Natural killer cell treated with Interleukin-12 subunit alpha and Interleukin-12 subunit beta and Interleukin-15 and Interleukin-18, amount 100 ng/mL, for 72 hours (primary cell): Measurements from ENCODE around the gene GARIN5B. TPM values are rescaled to one million over a fixed set of nuclear protein-coding genes. Genes with fewer than 3 reads are reported as not detected.

Source experiments
- ATAC-seq, 2 donors: fragments of 150-1000 bp; cut with Tn5 transposase in 1 of 2; sonication (Bioruptor Pico), chemical (Tn5 transposase) in 1 of 2; 2 replicates each; pipeline ENCODE4 v1.10.0; 2021
- DNase-seq: peaks from one replicate; pipeline ENCODE4 v3.0.0; 2022; ENCODE audit warnings: low spot score
- H3K27ac Mint-ChIP-seq, 2 donors: 1 replicate in 1 of 2; 2 replicates in 1 of 2; pipeline ENCODE4 v1.8.0; 2022; ENCODE audit warnings: mixed read lengths in 2 of 2, mild to moderate bottlenecking in 1 of 2, moderate library complexity in 1 of 2
- H3K27me3 Mint-ChIP-seq, 2 donors: 1 replicate in 1 of 2; 2 replicates in 1 of 2; pipeline ENCODE4 v1.8.0; 2022; ENCODE audit warnings: mixed read lengths in 2 of 2
- H3K36me3 Mint-ChIP-seq: one replicate; pipeline ENCODE4 v1.8.0; 2022; ENCODE audit warnings: mixed read lengths
- H3K4me1 Mint-ChIP-seq, 2 donors: 1 replicate in 1 of 2; 2 replicates in 1 of 2; pipeline ENCODE4 v1.8.0; 2022; ENCODE audit warnings: low read depth in 2 of 2, mixed read lengths in 2 of 2, mild to moderate bottlenecking in 1 of 2
- H3K4me3 Mint-ChIP-seq: one replicate; pipeline ENCODE4 v1.8.0; 2022; ENCODE audit warnings: mixed read lengths
- H3K9me3 Mint-ChIP-seq: 2 replicates; pipeline ENCODE4 v1.8.0; 2022; ENCODE audit warnings: mixed read lengths
- total RNA-seq, 2 donors: library from RNA; stranded (reverse); gene quantifications; one replicate each; pipeline ENCODE4 v1.2.3, GENCODE V29; 2022

Gene GARIN5B
- total RNA-seq, 2 donors from 2014 or later, result not detected

DNA sequence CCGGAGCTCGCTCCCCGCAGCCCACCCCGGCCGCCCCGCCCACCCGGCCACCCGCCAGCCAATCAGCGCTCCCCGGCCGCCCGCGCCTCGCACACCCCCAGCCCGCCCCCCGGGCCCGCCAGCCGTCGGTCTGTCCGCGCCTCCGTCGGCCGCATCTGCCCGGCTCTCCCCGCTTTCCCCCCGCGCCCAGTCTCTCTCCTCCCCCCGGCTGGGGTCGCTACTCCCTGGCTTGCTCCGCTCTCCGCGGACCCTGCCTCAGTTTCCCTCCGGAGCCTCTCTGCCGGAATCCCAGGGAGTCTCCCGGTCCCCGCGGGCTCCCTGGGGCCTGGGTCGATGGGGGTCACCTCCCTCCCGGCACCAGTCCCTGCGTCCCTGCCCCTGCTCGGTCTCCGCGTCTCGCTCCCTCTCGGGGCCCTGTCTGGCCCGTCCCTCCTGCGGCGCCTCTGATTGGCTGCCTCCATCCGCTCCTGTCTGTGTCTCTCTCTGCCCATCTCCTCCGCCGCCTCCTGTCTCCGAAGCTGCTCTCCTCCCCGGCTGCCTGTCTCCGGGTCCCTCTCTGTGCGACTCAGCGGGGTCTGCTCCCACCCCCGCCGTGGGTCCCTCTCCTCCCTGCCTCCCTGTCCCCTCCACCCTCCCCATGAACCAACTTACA lies 6.7 kb upstream of the GARIN5B start:
- DNase-seq (no peak), ATAC-seq (peak; percentile 54 to 73)
- H3K4me1 Mint-ChIP-seq, result peaks cover 0 to 8% of the 10 kb centered on the region in 2 donors

DNA sequence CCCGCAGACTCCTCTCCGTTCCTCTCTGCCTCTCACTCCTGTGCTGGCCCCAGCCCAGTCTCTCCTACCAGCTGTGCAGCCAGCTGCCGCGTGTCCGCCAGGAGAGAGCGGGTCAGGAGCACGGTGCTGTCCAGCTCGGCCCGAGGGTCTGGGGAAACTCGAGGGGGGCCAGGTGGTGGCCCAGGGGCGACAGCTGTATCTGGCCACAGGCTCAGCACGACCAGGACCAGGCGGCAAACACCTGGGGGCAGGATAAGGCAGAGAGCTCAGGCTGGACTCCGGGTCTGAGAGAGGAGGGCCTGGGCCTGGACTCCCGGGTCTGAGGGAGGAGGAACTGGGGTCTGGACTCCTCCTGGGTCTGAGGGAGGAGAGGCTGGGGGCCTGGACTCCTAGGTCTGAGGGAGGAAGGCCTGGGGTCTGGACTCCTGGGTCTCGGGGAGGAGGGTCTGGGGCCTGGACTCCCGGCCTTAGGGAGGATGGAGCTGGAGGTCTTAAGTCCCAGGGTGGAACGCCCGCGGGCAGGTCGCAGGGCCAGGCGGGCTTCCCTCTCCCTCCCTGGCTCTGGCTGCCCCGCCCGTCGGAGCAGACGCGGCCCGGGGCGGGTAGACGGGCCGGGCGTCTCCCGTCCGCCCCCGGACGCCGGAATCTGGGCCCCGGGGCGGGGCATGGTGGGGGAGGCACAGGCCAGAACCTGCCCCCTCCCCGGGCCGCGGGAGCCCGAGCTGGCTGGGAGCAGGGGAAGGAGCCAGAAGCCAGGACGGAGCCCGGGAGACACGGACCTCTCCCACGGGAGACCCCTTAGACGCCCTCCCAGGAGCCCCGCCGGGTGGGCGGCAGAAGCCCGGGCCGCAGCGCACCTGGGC lies 5.9 kb upstream of the GARIN5B start:
- DNase-seq, result no peak
- Mint-ChIP-seq H3K9me3 (no peaks in the 10 kb centered on the region), H3K27ac (no peak overlapping the region), H3K36me3 (no peaks in the 10 kb centered on the region), H3K27me3 (peaks cover 24 to 32% of the 10 kb centered on the region in 2 donors), H3K4me3 (no peak overlapping the region), H3K4me1 (peaks cover 0 to 8% of the 10 kb centered on the region in 2 donors)
- ATAC-seq, result peak; percentile 43 to 61

More for the DNA sequence above, 6.7 kb upstream of the GARIN5B start:
- Mint-ChIP-seq H3K36me3 (no peaks in the 10 kb centered on the region), H3K4me3 (peak overlapping the region; percentile 83), H3K9me3 (no peaks in the 10 kb centered on the region), H3K27ac (no peak overlapping the region), H3K27me3 (peaks cover 25 to 35% of the 10 kb centered on the region in 2 donors)

DNA sequence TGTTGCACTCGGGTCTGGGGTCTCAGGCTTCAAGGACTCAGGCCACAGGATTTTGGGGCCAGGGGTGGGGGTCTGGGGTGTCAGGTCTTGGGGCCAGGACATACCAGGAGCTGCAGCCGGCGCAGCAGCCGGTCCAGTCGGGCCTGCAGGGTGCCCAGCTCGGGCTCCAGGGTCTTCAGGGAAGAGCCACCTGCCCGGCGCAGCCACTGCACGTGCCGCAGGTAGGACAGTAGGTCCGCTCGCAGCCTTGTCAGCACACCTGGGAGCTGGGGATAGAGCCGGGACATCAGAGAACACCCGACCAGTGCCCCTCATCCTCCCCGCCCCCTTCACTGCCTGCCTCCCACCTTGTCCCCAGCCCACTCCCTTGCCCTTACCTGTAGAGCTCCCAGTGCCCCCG lies 5.0 kb upstream of the GARIN5B start:
- no peak for ATAC-seq
- H3K4me1 Mint-ChIP-seq, result peaks cover 0 to 4% of the 10 kb centered on the region in 2 donors
- H3K4me3 Mint-ChIP-seq, result no peak overlapping the region
- H3K27ac Mint-ChIP-seq, result no peak overlapping the region
- H3K9me3 Mint-ChIP-seq, result no peaks in the 10 kb centered on the region
- H3K27me3 Mint-ChIP-seq, result peaks cover 20 to 27% of the 10 kb centered on the region in 2 donors
- no peak for DNase-seq
- no peaks in the 10 kb centered on the region for H3K36me3 Mint-ChIP-seq

DNA sequence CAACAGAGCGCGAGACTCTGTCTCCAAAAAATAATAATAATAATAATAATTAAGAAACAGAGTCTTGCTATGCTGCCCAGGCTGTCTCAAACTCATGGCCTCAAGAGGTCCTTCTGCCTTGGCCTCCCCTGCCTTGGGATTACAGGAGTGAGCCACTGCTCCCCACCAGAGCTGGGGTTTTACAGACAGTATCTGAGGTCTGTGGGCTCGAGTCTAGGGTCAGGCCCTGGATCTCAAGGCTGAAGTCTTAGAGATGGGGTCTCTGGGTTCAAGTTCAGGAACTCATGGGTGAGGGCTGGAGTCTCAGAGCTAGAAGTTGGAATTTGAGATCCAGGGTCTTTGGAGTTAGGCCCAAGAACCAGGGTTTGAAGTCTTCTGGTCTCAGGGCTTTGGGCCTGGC lies 3.7 kb upstream of the GARIN5B start:
- Mint-ChIP-seq H3K9me3 (no peaks in the 10 kb centered on the region), H3K27me3 (peaks cover 15 to 20% of the 10 kb centered on the region in 2 donors), H3K4me1 (peaks cover 0 to 4% of the 10 kb centered on the region in 2 donors), H3K36me3 (no peaks in the 10 kb centered on the region), H3K4me3 (no peak overlapping the region), H3K27ac (no peak overlapping the region)
- ATAC-seq (no peak), DNase-seq (no peak)

DNA sequence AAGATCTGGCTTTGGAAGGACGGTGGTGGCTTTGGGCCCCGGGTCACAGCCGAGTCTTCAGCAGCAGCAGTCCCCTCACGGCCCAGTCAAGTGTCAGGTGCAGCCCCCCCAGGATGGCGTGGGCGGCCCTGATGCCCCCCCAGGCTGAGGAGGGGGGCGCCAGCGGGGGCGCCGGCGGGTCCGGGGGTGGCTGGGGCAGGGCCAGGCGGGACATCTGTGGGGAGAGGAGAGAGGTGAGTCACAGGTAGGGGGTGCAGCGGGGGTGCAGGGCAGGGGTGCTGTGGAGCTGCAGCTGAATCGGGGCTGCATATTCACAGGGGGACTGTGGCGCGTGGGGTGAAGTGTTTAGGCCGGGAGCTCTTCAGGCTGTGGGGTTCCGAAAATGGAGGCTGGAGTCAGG lies 2.9 kb upstream of the GARIN5B start:
- Mint-ChIP-seq H3K27ac (no peak overlapping the region), H3K36me3 (no peaks in the 10 kb centered on the region), H3K27me3 (peaks cover 13 to 14% of the 10 kb centered on the region in 2 donors), H3K9me3 (no peaks in the 10 kb centered on the region), H3K4me3 (no peak overlapping the region), H3K4me1 (peaks cover 0 to 4% of the 10 kb centered on the region in 2 donors)
- DNase-seq (no peak), ATAC-seq (no peak)

DNA sequence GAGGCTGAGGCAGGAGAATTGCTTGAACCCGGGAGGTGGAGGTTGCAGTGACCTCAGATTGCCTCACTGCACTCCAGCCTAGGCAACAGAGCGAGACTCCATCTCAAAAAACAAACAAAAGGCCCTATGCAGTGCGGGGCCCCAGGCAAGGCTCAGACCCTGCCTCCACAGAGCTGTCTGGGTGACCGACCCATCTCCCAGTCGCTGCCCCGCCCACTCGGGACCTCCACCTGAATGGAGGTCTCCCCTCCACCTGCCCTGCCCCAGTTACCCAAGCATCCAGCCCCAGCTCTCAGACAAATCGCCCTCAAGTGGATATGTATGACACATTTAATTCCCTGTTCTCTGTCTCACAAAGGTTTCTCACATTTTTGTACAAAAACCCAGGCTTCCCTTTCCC lies 2.2 kb upstream of the GARIN5B start:
- no peak overlapping the region for H3K4me3 Mint-ChIP-seq
- ATAC-seq (no peak), DNase-seq (no peak)
- H3K27me3 Mint-ChIP-seq, result peaks cover 6 to 7% of the 10 kb centered on the region in 2 donors
- no peak overlapping the region for H3K27ac Mint-ChIP-seq
- H3K4me1 Mint-ChIP-seq, result peaks cover 0 to 4% of the 10 kb centered on the region in 2 donors
- no peaks in the 10 kb centered on the region for H3K36me3 Mint-ChIP-seq
- H3K9me3 Mint-ChIP-seq, result no peaks in the 10 kb centered on the region

DNA sequence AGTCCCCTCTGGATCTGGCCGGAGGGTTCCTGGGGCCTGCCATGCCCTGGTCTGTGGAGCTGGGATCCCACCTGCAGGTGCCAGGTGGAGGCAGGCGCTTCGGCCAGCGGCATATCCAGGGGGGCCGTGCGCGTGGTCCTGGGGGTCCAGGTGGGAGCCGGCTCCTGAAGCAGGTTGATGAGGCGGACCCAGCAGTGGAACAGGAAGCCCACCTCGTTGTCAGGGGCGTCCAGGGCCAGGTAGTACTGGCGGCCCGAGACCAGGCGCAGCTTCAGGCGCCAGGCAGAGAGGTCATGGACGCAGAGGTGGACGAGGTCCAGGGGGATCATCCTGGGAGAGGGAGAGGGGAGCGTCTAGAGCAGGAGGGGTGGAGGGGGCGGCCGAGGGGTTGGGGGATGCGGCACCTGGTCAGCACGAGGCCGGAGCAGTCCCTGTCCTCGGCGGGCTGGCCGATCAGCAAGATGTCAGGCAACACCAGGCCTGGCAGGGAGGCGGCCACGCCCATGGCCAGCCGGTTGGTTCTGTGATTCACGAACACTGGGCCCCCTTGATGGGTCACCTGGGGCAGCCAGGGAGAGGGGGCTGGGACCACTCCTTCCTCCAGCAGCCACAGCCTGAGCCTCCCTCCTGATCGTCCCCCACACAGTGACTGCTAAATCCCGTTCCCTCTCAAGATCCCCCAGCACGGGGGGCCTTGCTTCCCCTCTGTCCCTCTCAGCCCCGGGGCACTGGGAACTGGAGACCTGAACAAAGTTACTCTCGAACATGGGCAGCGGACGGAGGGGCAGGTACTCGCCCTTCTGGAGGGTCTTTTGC lies 678 bp downstream of the GARIN5B start:
- no peak overlapping the region for H3K27ac Mint-ChIP-seq
- H3K36me3 Mint-ChIP-seq, result no peaks in the 10 kb centered on the region
- H3K27me3 Mint-ChIP-seq, result peaks cover 1 to 4% of the 10 kb centered on the region in 2 donors
- ATAC-seq, result no peak
- H3K9me3 Mint-ChIP-seq, result no peaks in the 10 kb centered on the region
- no peaks in the 10 kb centered on the region for H3K4me1 Mint-ChIP-seq
- no peak for DNase-seq
- no peak overlapping the region for H3K4me3 Mint-ChIP-seq

DNA sequence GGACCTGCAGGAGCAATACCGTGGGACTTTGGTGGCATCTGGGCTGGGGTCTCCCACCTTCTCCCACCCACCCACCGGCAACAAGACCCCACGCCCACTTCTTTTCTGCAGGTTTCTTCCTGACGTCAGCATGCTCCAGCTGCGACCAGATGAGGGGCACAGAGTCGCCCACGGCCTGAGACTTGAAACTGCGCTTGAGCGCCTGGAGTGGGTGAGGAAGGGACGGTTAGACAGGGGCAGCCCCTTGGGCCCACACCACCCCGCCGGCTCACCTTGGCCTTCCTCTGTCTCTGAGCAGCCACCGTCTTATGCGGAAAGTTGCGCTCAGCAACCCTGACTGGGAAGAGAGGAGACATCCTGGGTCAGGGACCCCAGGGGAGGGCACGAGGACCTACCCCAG lies 2.2 kb downstream of the GARIN5B start:
- Mint-ChIP-seq H3K9me3 (no peaks in the 10 kb centered on the region), H3K27me3 (peaks cover 6 to 9% of the 10 kb centered on the region in 2 donors), H3K27ac (no peak overlapping the region), H3K4me3 (no peak overlapping the region), H3K36me3 (no peaks in the 10 kb centered on the region), H3K4me1 (no peaks in the 10 kb centered on the region)
- DNase-seq, result no peak
- ATAC-seq, result no peak

DNA sequence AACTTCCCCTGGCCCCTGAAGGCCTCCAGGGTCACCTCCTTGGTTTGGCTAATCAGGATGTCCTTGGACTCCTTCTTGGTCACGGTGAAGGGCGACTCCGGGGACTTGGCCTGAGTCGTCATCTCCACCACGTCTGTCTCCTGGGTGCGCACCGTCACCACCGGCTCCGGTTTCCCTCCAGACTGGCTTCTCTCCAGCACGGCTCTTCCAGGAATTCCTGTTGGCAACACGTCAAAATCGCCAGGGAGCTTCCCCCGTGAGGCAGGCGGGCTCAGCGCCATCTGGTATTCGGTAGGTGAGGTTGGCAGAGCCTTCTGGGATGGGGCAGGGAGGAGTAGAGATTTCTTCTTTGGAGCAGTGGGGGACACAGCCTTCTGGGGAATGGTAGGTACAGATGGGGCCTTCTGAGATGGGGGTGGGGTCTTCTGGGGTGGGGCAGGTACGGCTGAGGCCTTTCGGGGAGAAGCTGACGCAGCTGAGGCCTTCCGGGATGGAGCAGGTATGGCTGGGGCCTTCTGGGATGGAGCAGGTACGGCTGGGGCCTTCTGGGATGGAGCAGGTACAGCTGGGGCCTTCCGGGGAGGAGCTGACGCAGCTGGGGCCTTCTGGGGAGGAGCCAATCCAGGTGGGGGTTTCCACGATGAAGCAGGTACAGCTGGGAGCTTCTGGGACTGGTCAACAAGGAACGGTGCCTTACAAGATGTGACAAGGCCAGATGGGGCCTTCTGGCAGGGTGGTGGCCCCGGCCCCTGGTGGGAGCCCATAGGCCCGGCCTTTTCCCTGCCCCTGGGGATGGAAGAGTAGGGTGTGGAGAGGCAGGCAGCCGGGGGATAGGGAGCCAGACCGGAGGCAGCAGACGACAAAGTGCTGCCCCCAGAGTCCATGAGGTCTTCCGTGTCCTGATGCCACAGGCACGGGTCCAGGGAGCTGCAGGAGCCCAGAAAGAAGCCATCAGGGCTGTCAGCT lies 3.8 kb downstream of the GARIN5B start:
- DNase-seq (no peak), ATAC-seq (no peak)
- Mint-ChIP-seq H3K9me3 (no peaks in the 10 kb centered on the region), H3K27me3 (peaks cover 6 to 9% of the 10 kb centered on the region in 2 donors), H3K4me1 (no peaks in the 10 kb centered on the region), H3K4me3 (no peak overlapping the region), H3K36me3 (no peaks in the 10 kb centered on the region), H3K27ac (no peak overlapping the region)

DNA sequence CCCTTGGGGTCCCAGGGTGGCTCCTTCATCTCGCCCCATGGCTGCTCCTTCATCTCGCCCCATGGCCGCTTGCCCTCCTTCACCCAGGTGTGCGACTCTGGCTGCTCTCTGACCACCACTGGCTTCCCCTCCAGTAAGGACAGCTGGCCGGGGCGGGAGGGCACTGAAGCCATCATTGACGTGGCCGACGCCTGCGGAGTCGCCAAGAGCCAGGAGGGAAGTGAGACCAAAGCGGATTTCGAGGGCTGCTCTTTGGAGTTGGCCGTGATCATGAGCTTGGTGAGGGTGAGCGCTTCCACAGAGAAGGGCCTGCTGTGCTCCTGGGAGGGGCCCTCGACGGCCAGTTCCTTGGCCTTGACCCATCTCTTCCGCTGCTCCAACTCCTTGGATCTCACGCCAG lies 4.6 kb downstream of the GARIN5B start:
- no peak overlapping the region for H3K27ac Mint-ChIP-seq
- peaks cover under 1 to 2% of the 10 kb centered on the region in 2 donors for H3K4me1 Mint-ChIP-seq
- ATAC-seq (no peak), DNase-seq (no peak)
- peaks cover 6 to 9% of the 10 kb centered on the region in 2 donors for H3K27me3 Mint-ChIP-seq
- no peak overlapping the region for H3K4me3 Mint-ChIP-seq
- H3K9me3 Mint-ChIP-seq, result no peaks in the 10 kb centered on the region
- no peaks in the 10 kb centered on the region for H3K36me3 Mint-ChIP-seq

DNA sequence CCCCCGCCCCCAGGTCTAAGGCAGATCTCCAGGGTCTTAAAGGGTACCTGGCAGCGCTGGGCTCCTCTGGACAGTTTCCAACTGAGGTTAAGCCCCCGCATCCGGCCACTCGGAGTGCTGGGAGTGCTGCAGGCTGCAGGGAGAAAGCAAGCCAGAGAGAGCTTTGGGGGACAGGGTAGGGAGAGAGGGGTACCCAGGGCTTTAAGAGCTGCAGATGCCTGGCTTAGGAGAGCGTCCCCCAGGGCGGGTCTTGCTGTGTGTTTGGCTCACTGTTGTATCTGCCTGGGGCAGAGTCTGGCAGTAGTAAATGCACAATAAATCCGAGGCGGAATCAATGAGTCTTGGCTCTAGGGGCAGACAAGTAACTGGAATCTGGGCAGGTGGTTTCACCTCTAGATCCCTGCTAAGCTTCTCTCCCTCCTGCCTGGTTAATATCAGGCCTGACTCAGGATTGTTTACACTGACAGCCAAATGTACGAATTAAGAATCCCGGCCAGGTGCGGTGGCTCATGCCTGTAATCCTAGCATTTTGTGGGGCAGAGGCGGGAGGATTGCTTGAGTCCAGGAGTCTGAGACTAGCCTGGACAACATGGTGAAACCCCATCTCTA lies 7.7 kb downstream of the GARIN5B start:
- DNase-seq, result no peak
- no peak overlapping the region for H3K27ac Mint-ChIP-seq
- no peak overlapping the region for H3K4me3 Mint-ChIP-seq
- peaks cover 30 to 33% of the 10 kb centered on the region in 2 donors for H3K27me3 Mint-ChIP-seq
- no peaks in the 10 kb centered on the region for H3K36me3 Mint-ChIP-seq
- no peak for ATAC-seq
- H3K9me3 Mint-ChIP-seq, result no peaks in the 10 kb centered on the region
- peaks cover 10 to 24% of the 10 kb centered on the region in 2 donors for H3K4me1 Mint-ChIP-seq

DNA sequence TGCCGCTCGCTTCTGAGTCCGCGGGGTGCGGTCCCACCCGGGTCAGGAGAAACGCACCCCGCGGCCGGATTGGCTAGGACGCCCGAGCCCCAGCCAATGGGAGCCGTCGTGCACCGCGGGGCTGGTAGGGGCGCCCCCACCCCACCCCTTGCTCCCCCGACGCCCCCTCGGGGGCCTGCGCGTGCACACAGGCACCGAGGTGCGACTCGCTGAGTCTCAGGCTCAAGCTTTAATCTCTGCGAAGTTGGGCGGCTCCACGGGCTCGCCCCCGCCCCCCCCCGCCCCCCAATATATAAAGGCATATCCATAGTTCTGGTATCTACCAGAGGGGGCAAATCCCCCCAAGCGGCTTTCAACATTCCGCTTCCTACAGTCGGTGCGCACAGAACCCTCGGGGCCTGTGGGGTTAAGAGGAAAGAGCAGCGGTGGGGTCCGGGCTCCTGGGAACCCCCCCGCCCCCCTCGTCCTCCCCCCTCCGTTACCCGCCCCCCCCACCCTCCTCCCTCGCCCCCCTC lies 8.3 kb downstream of the GARIN5B start, which contains the start of gene COX6B2:
TSS of gene COX6B2 (minus strand) at position 22 of the 515 bp plus-strand sequence. CDS start 198 bp downstream, outside the sequence.
- Mint-ChIP-seq H3K9me3 (no peaks in the 10 kb centered on the region), H3K36me3 (no peaks in the 10 kb centered on the region), H3K27ac (no peak within 1 kb of the TSS), H3K27me3 (peaks cover 30 to 33% of the 10 kb centered on the region in 2 donors), H3K4me1 (peaks cover 10 to 24% of the 10 kb centered on the region in 2 donors), H3K4me3 (peak within 1 kb of the TSS; percentile 66)
- ATAC-seq (no peak), DNase-seq (no peak)
